Bronchial epithelial cell (primary cell): ENCODE results near the gene CHKA. TPM values are rescaled to one million over a fixed set of nuclear protein-coding genes. Genes with fewer than 3 reads are reported as not detected.

Experiments used
- DNase-seq: peaks from one replicate; pipeline ENCODE4 v3.0.0-alpha.2; 2010; ENCODE audit warnings: low read depth
- FAIRE-seq: peaks from 2 replicates; lab custom pipeline; 2011; peaks lifted over from hg19 to GRCh38; lab: Jason Lieb, UNC
- H3K27me3 ChIP-seq: 2 replicates; pipeline ENCODE4 v1.5.1; 2011; ENCODE audit warnings: low read length; ENCODE audit not compliant: control insufficient read depth, insufficient read depth
- H3K36me3 ChIP-seq: 2 replicates; pipeline ENCODE4 v1.5.1; 2011; ENCODE audit warnings: low read length; ENCODE audit not compliant: control insufficient read depth, insufficient read depth
- H3K4me3 ChIP-seq: 2 replicates; pipeline ENCODE4 v1.5.1; 2011; ENCODE audit warnings: mild to moderate bottlenecking, low read depth, low read length, control low read depth
- CTCF ChIP-seq: IDR thresholded peaks from 2 replicates; pipeline ENCODE4 v1.5.1; 2011; ENCODE audit warnings: mild to moderate bottlenecking, moderate library complexity, low read length, control low read depth, inconsistent platforms; ENCODE audit not compliant: insufficient read depth, severe bottlenecking
- total RNA-seq: library from RNA; depleted of rRNA; stranded (reverse); fragments of >200 nt; gene quantifications from 2 replicates; pipeline ENCODE4 v1.2.1, GENCODE V29; 2014

CHKA gene
- total RNA-seq = 4.7 and 7.4 TPM in 2 replicates

GRCh38 chr11:68121067-68121899 is at the start of gene CHKA:
CHKA (minus strand) TSS chr11:68121388; CDS start chr11:68121177, 211 bp downstream.
- TF ChIP-seq CTCF = peak; percentile 8
- peak; percentile 57 for DNase-seq
- Histone ChIP-seq H3K4me3 (peak within 1 kb of the TSS; percentile 57), H3K36me3 (no peaks in the 10 kb centered on the region), H3K27me3 (no peaks in the 10 kb centered on the region)
- no peak for FAIRE-seq

GRCh38 chr11:68169442-68169841 is 48.3 kb upstream of the CHKA start:
- FAIRE-seq = no peak
- Histone ChIP-seq H3K27me3 (no peaks in the 10 kb centered on the region), H3K36me3 (peaks cover 26% of the 10 kb centered on the region), H3K4me3 (no peak overlapping the region)
- no peak for TF ChIP-seq CTCF
- no peak for DNase-seq

- no peak for TF ChIP-seq CTCF
- no peak overlapping the region for H3K4me3 ChIP-seq
- H3K27me3 ChIP-seq = no peaks in the 10 kb centered on the region
- FAIRE-seq = no peak
- H3K36me3 ChIP-seq = peaks cover 24% of the 10 kb centered on the region
- DNase-seq = no peak
Observed at GRCh38 chr11:68168694-68169093, 47.5 kb upstream of the CHKA start.

- Histone ChIP-seq H3K36me3 (peaks cover 21% of the 10 kb centered on the region), H3K27me3 (no peaks in the 10 kb centered on the region), H3K4me3 (no peak overlapping the region)
- TF ChIP-seq CTCF = no peak
- FAIRE-seq (no peak), DNase-seq (no peak)
Observed at GRCh38 chr11:68167474-68167873, 46.3 kb upstream of the CHKA start.

- TF ChIP-seq CTCF = no peak
- Histone ChIP-seq H3K4me3 (no peak overlapping the region), H3K36me3 (peaks cover 21% of the 10 kb centered on the region), H3K27me3 (no peaks in the 10 kb centered on the region)
- FAIRE-seq (no peak), DNase-seq (no peak)
Observed at GRCh38 chr11:68166969-68167368, 45.8 kb upstream of the CHKA start.
